BJ (cell line): ENCODE results near the gene BRPF3. TPM values are rescaled to one million over a fixed set of nuclear protein-coding genes. Genes with fewer than 3 reads are reported as not detected.

Experiments used
- CTCF ChIA-PET: fragments of 350-600 bp; formaldehyde crosslinking; extraction: SDS; loops from one replicate; lab custom pipeline; 2021; ENCODE audit warnings: antibody characterized with exemption, inconsistent platforms; lab: Yijun Ruan, JAX
- POLR2A ChIA-PET: fragments of 300-600 bp; sonication (Branson Sonifier 250); formaldehyde crosslinking; extraction: SDS; loops from one replicate; lab custom pipeline; 2021; ENCODE audit warnings: antibody characterized with exemption; lab: Charles Lee
- DNase-seq: peaks from one replicate; pipeline ENCODE4 v3.0.0-alpha.2; 2011; ENCODE audit warnings: low read depth
- H3K27me3 ChIP-seq: 2 replicates; pipeline ENCODE4 v1.6.0; 2011; ENCODE audit warnings: low read length; ENCODE audit not compliant: control insufficient read depth, insufficient read depth
- H3K36me3 ChIP-seq: 2 replicates; pipeline ENCODE4 v1.5.1; 2011; ENCODE audit warnings: low read length; ENCODE audit not compliant: control insufficient read depth, insufficient read depth
- H3K4me3 ChIP-seq: 2 replicates; pipeline ENCODE4 v1.5.1; 2011; ENCODE audit warnings: low read depth, mild to moderate bottlenecking, control low read depth, low read length
- CTCF ChIP-seq: IDR thresholded peaks from 2 replicates; pipeline ENCODE4 v1.5.1; 2011; ENCODE audit warnings: low read depth, mild to moderate bottlenecking, control low read depth, inconsistent platforms, low read length, moderate library complexity; ENCODE audit not compliant: insufficient read depth
- polyA plus RNA-seq: library from polyadenylated mRNA; depleted of rRNA; stranded (reverse); fragments of >200 nt; gene quantifications from 2 replicates; pipeline ENCODE4 v1.2.3, GENCODE V29; 2011

BRPF3 gene
- polyA plus RNA-seq, 1 experiment, result 13.2 TPM

GRCh38 chr6:36222924-36223323 is 26.4 kb downstream of the BRPF3 start:
- no peak for DNase-seq
- CTCF ChIA-PET, result interaction anchor here (1.1 kb wide), 1 partner anchor 15 kb away, joined by 3 read pairs; no protein-coding TSS in a partner anchor
- peaks cover 21% of the 10 kb centered on the region for H3K36me3 ChIP-seq
- H3K27me3 ChIP-seq, result no peaks in the 10 kb centered on the region
- H3K4me3 ChIP-seq, result no peak overlapping the region
- no peak for TF ChIP-seq CTCF
- POLR2A ChIA-PET, result no interaction called here

GRCh38 chr6:36223706-36224105 is 27.2 kb downstream of the BRPF3 start:
- ChIA-PET CTCF (interaction anchor here (0.7 kb wide), 1 partner anchor 355 kb away, joined by 3 read pairs; no protein-coding TSS in a partner anchor), POLR2A (no interaction called here)
- H3K36me3 ChIP-seq, result peaks cover 25% of the 10 kb centered on the region
- no peak for DNase-seq
- H3K4me3 ChIP-seq, result no peak overlapping the region
- H3K27me3 ChIP-seq, result no peaks in the 10 kb centered on the region
- TF ChIP-seq CTCF, result no peak

GRCh38 chr6:36224918-36225461 is 28.4 kb downstream of the BRPF3 start:
- TF ChIP-seq CTCF, result no peak
- Histone ChIP-seq H3K4me3 (no peak overlapping the region), H3K27me3 (no peaks in the 10 kb centered on the region), H3K36me3 (peaks cover 24% of the 10 kb centered on the region)
- ChIA-PET POLR2A (no interaction called here), CTCF (no interaction called here)
- DNase-seq, result no peak

GRCh38 chr6:36226438-36227047 is 30.0 kb downstream of the BRPF3 start:
- CTCF ChIA-PET, result interaction anchor here (1.0 kb wide), 1 partner anchor 23 kb away, joined by 3 read pairs; no protein-coding TSS in a partner anchor
- peaks cover 31% of the 10 kb centered on the region for H3K36me3 ChIP-seq
- POLR2A ChIA-PET, result no interaction called here
- no peak overlapping the region for H3K4me3 ChIP-seq
- no peak for TF ChIP-seq CTCF
- DNase-seq, result no peak
- no peaks in the 10 kb centered on the region for H3K27me3 ChIP-seq

GRCh38 chr6:36227379-36228228 is 31.1 kb downstream of the BRPF3 start:
- Histone ChIP-seq H3K4me3 (no peak overlapping the region), H3K36me3 (peaks cover 24% of the 10 kb centered on the region), H3K27me3 (no peaks in the 10 kb centered on the region)
- ChIA-PET POLR2A (no interaction called here), CTCF (interaction anchor here (1.0 to 1.7 kb wide), 2 partner anchors 15 to 24 kb away, joined by 3 to 5 read pairs; no protein-coding TSS in a partner anchor)
- no peak for TF ChIP-seq CTCF
- no peak for DNase-seq
